ENCODE results near the gene MLH3.

MLH3 gene

GRCh38 chr14:75050852-75051555 is at the start of gene MLH3:
TSS of gene MLH3 (minus strand) at chr14:75051467. CDS start at chr14:75049655, 1,812 bp downstream.
- H3K27ac ChIP-seq (ENCODE audit: low read depth, low read length) = peak within 1 kb of the TSS; percentile 74
- peaks cover 7% of the 10 kb centered on the region for H3K4me1 ChIP-seq (ENCODE audit: insufficient read depth, low read length)
- no peaks in the 10 kb centered on the region for H3K36me3 ChIP-seq (ENCODE audit: insufficient read depth, low read length)
- H3K9me3 ChIP-seq (ENCODE audit: low read length) = no peaks in the 10 kb centered on the region
- H3K27me3 ChIP-seq (ENCODE audit: control insufficient read depth in 1 of 2, insufficient read depth in 2 of 2, low read length in 2 of 2) = no peaks in the 10 kb centered on the region
- peak within 1 kb of the TSS; percentile 36 for H3K9ac ChIP-seq (ENCODE audit: low read length)
- peak within 1 kb of the TSS; percentile 56 to 64 for H3K4me3 ChIP-seq (ENCODE audit: low read depth in 1 of 2, low read length in 2 of 2)

DNA sequence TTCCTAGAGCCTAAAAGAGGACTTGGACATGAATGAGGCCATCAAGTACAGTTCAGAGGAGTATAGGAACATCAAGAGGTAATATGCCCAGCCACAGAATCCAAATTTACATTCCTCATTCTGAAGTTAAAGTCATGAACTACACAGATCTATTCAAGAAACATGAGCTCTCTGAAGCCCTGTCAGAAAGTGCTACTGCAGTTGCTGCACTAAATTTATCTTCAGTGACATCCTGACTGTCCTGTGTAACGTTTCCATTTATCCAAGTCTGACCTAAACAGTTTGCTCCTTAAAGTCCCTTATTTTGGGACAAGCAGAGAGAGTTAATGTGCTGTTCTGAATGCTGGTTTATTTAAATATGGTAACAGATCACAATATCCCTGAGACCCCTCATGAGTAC is 47.4 kb upstream of the MLH3 start:
- Histone ChIP-seq H3K36me3 (ENCODE audit: insufficient read depth, low read length) (peaks cover 53% of the 10 kb centered on the region), H3K9ac (ENCODE audit: low read length) (no peak overlapping the region), H3K4me1 (ENCODE audit: insufficient read depth, low read length) (no peaks in the 10 kb centered on the region), H3K9me3 (ENCODE audit: low read length) (no peaks in the 10 kb centered on the region), H3K27me3 (ENCODE audit: control insufficient read depth in 1 of 2, insufficient read depth in 2 of 2, low read length in 2 of 2) (no peaks in the 10 kb centered on the region), H3K4me3 (ENCODE audit: low read depth in 1 of 2, low read length in 2 of 2) (no peak overlapping the region), H3K27ac (ENCODE audit: low read depth, low read length) (no peak overlapping the region)

DNA sequence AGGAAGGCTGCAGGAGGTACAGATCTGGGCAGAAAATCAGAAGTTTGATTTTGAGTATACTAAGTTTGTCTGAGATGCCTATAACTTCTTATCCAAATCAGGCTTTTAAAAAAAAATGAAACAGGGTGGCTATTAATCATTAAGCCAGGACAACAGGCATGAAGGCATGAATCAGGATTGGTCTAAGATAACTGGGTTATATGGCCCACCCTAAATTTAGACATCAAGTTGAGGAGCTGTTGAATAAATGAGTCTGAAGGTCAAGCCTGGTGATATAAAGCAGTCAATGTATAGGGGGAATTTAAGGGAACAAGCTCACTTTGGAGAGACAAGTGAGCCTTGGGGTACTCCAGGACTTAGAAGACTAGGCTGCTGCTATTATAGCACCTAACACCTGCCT is 46.9 kb upstream of the MLH3 start:
- no peak overlapping the region for H3K27ac ChIP-seq (ENCODE audit: low read depth, low read length)
- no peak overlapping the region for H3K4me3 ChIP-seq (ENCODE audit: low read depth in 1 of 2, low read length in 2 of 2)
- H3K36me3 ChIP-seq (ENCODE audit: insufficient read depth, low read length) = peaks cover 53% of the 10 kb centered on the region
- no peaks in the 10 kb centered on the region for H3K9me3 ChIP-seq (ENCODE audit: low read length)
- no peaks in the 10 kb centered on the region for H3K27me3 ChIP-seq (ENCODE audit: control insufficient read depth in 1 of 2, insufficient read depth in 2 of 2, low read length in 2 of 2)
- H3K9ac ChIP-seq (ENCODE audit: low read length) = no peak overlapping the region
- H3K4me1 ChIP-seq (ENCODE audit: insufficient read depth, low read length) = no peaks in the 10 kb centered on the region

GRCh38 chr14:75096959-75097358 is 45.7 kb upstream of the MLH3 start:
- Histone ChIP-seq H3K4me1 (ENCODE audit: insufficient read depth, low read length) (no peaks in the 10 kb centered on the region), H3K27ac (ENCODE audit: low read depth, low read length) (no peak overlapping the region)

DNA sequence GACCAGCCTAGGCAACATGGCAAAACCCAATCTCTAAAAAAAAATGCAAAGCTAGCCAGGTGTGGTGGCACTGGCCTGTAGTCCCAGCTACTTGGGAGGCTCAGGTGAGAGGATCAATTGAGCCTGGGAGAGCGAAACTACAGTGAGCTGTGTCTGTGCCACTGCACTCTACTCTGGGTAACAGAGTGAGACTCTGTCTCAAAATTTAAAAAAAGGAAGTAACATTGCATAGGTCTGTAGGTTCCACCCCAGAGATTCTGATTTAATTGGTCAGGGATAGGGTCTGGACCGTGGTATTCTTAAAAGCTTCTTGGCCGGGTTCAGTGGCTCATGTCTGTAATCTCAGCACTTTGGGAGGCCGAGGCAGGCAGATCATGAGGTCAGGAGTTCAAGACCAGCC is 44.4 kb upstream of the MLH3 start:
- no peaks in the 10 kb centered on the region for H3K27me3 ChIP-seq (ENCODE audit: control insufficient read depth in 1 of 2, insufficient read depth in 2 of 2, low read length in 2 of 2)
- no peak overlapping the region for H3K27ac ChIP-seq (ENCODE audit: low read depth, low read length)
- H3K4me1 ChIP-seq (ENCODE audit: insufficient read depth, low read length) = no peaks in the 10 kb centered on the region
- H3K9me3 ChIP-seq (ENCODE audit: low read length) = no peaks in the 10 kb centered on the region
- peaks cover 66% of the 10 kb centered on the region for H3K36me3 ChIP-seq (ENCODE audit: insufficient read depth, low read length)
- H3K4me3 ChIP-seq (ENCODE audit: low read depth in 1 of 2, low read length in 2 of 2) = no peak overlapping the region
- no peak overlapping the region for H3K9ac ChIP-seq (ENCODE audit: low read length)

More at GRCh38 chr14:75096959-75097358, 45.7 kb upstream of the MLH3 start:
- H3K27me3 ChIP-seq (ENCODE audit: control insufficient read depth in 1 of 2, insufficient read depth in 2 of 2, low read length in 2 of 2) = no peaks in the 10 kb centered on the region
- H3K9me3 ChIP-seq (ENCODE audit: low read length) = no peaks in the 10 kb centered on the region
- no peak overlapping the region for H3K4me3 ChIP-seq (ENCODE audit: low read depth in 1 of 2, low read length in 2 of 2)
- peaks cover 59% of the 10 kb centered on the region for H3K36me3 ChIP-seq (ENCODE audit: insufficient read depth, low read length)
- H3K9ac ChIP-seq (ENCODE audit: low read length) = no peak overlapping the region

DNA sequence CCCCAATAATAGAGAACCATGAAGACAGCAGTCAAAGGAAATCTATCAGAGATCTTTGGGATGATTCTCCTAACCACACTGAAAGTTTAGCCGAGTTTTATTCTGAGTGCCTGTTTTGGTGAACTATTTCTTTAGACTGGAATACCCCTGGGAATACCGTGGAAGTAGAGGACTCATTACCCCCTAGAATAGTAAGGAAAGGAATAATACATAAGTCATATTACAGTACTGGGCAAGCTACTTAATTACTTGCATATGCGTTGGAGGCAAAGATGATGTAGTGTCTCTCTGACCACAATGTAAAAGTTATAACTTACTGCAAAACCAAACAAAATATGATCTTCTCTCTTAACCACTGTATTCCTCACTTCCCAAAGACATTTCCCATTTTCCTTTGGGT is 43.6 kb upstream of the MLH3 start:
- Histone ChIP-seq H3K27ac (ENCODE audit: low read depth, low read length) (no peak overlapping the region), H3K4me1 (ENCODE audit: insufficient read depth, low read length) (no peaks in the 10 kb centered on the region), H3K36me3 (ENCODE audit: insufficient read depth, low read length) (peaks cover 69% of the 10 kb centered on the region), H3K27me3 (ENCODE audit: control insufficient read depth in 1 of 2, insufficient read depth in 2 of 2, low read length in 2 of 2) (no peaks in the 10 kb centered on the region), H3K9ac (ENCODE audit: low read length) (no peak overlapping the region), H3K4me3 (ENCODE audit: low read depth in 1 of 2, low read length in 2 of 2) (no peak overlapping the region), H3K9me3 (ENCODE audit: low read length) (no peaks in the 10 kb centered on the region)

DNA sequence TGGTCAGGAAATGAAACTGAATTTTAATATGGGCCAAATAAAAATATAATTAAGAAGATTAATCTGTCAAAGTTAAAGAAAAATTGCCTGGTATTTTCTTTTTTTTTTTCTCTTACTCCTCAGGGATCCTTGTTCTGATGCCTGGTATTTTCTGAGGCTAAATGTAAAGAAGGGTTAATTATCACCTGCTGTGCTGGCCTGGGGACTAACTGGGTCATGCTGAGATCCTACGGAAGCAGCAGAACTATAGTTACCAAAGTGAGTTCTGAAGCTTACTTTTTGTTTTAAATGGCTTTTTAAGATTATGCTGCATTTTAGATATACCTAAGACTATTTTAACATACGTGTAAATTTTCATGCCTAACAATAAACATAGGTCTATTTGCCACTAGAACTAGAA is 41.4 kb upstream of the MLH3 start:
- H3K27me3 ChIP-seq (ENCODE audit: control insufficient read depth in 1 of 2, insufficient read depth in 2 of 2, low read length in 2 of 2) = no peaks in the 10 kb centered on the region
- no peak overlapping the region for H3K9ac ChIP-seq (ENCODE audit: low read length)
- H3K36me3 ChIP-seq (ENCODE audit: insufficient read depth, low read length) = peaks cover 59% of the 10 kb centered on the region
- H3K27ac ChIP-seq (ENCODE audit: low read depth, low read length) = no peak overlapping the region
- H3K4me1 ChIP-seq (ENCODE audit: insufficient read depth, low read length) = no peaks in the 10 kb centered on the region
- no peak overlapping the region for H3K4me3 ChIP-seq (ENCODE audit: low read depth in 1 of 2, low read length in 2 of 2)
- no peaks in the 10 kb centered on the region for H3K9me3 ChIP-seq (ENCODE audit: low read length)

GRCh38 chr14:75091251-75091650 is 40.0 kb upstream of the MLH3 start:
- Histone ChIP-seq H3K27me3 (ENCODE audit: control insufficient read depth in 1 of 2, insufficient read depth in 2 of 2, low read length in 2 of 2) (no peaks in the 10 kb centered on the region), H3K4me3 (ENCODE audit: low read depth in 1 of 2, low read length in 2 of 2) (no peak overlapping the region), H3K4me1 (ENCODE audit: insufficient read depth, low read length) (no peaks in the 10 kb centered on the region), H3K36me3 (ENCODE audit: insufficient read depth, low read length) (peaks cover 61% of the 10 kb centered on the region), H3K9ac (ENCODE audit: low read length) (no peak overlapping the region), H3K27ac (ENCODE audit: low read depth, low read length) (no peak overlapping the region), H3K9me3 (ENCODE audit: low read length) (no peaks in the 10 kb centered on the region)

GRCh38 chr14:75090353-75090752 is 39.1 kb upstream of the MLH3 start:
- Histone ChIP-seq H3K9me3 (ENCODE audit: low read length) (no peaks in the 10 kb centered on the region), H3K4me3 (ENCODE audit: low read depth in 1 of 2, low read length in 2 of 2) (no peak overlapping the region), H3K9ac (ENCODE audit: low read length) (no peak overlapping the region), H3K36me3 (ENCODE audit: insufficient read depth, low read length) (peaks cover 58% of the 10 kb centered on the region), H3K27me3 (ENCODE audit: control insufficient read depth in 1 of 2, insufficient read depth in 2 of 2, low read length in 2 of 2) (no peaks in the 10 kb centered on the region), H3K27ac (ENCODE audit: low read depth, low read length) (no peak overlapping the region), H3K4me1 (ENCODE audit: insufficient read depth, low read length) (no peaks in the 10 kb centered on the region)

DNA sequence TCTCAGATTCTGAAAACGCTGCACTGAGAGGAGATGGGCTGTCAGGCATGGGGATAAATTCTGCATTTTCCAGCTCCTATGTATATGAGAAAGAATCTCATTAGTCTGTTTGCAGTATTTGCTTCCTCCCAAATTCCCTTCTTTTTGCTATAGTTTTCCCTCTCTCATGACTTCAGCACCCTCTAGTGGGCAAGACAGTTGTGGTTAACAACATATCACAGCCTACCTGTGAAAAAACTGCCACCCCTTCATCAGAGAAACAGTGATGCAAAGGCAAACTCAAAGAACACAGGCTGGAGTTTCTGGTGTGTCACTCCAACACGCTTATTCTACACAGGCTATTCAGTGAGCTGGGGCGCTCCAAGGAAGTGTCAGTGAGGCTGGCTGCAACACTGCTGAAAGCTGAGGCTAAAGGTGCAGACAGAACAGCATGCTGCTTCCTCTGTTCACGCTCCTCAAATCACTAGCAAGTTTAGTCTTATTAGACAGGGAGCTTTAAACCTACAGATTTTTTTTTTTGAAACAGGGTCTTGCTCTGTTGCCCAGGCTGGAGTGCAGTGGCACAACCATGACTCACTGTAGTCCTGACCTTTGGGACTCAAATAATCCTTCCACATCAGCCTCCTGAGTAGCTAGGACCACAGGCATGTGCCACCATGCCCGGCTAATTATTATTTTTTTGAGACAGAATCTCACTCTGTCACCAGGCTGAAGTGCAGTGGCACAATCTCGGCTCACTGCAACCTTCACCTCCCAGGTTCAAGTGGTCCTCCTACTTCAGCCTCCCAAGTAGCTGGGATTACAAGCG is 37.5 kb upstream of the MLH3 start:
- Histone ChIP-seq H3K4me1 (ENCODE audit: insufficient read depth, low read length) (no peaks in the 10 kb centered on the region), H3K9me3 (ENCODE audit: low read length) (no peaks in the 10 kb centered on the region), H3K4me3 (ENCODE audit: low read depth in 1 of 2, low read length in 2 of 2) (no peak overlapping the region), H3K27me3 (ENCODE audit: control insufficient read depth in 1 of 2, insufficient read depth in 2 of 2, low read length in 2 of 2) (no peaks in the 10 kb centered on the region), H3K36me3 (ENCODE audit: insufficient read depth, low read length) (peaks cover 66% of the 10 kb centered on the region), H3K9ac (ENCODE audit: low read length) (no peak overlapping the region), H3K27ac (ENCODE audit: low read depth, low read length) (no peak overlapping the region)

DNA sequence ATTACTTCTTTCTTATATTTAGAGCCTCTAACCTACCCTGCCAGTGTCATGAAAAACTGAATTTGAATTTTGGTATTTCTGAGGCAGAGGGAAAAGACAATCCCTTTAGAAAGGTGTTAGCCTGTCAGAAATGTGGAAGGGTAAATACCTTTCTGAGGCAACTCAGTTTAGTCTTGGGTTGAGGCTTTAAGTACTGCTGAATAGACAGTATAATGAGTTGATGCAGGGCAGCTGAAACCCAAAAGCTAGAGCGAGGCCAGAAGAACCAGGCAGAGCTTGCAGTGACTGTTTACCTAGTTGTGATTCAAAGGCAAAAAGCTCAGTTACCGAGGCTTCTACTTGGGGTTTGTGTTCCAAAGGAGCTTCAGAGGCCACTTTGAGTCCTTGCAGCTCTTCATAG is 36.9 kb upstream of the MLH3 start:
- Histone ChIP-seq H3K27me3 (ENCODE audit: control insufficient read depth in 1 of 2, insufficient read depth in 2 of 2, low read length in 2 of 2) (no peaks in the 10 kb centered on the region), H3K9ac (ENCODE audit: low read length) (no peak overlapping the region), H3K27ac (ENCODE audit: low read depth, low read length) (no peak overlapping the region), H3K9me3 (ENCODE audit: low read length) (no peaks in the 10 kb centered on the region), H3K4me3 (ENCODE audit: low read depth in 1 of 2, low read length in 2 of 2) (no peak overlapping the region), H3K36me3 (ENCODE audit: insufficient read depth, low read length) (peaks cover 71% of the 10 kb centered on the region), H3K4me1 (ENCODE audit: insufficient read depth, low read length) (no peaks in the 10 kb centered on the region)

Measured in muscle layer of colon (tissue), 2 donors.